Measurements from ENCODE around the gene CYFIP1.

Gene CYFIP1

DNA sequence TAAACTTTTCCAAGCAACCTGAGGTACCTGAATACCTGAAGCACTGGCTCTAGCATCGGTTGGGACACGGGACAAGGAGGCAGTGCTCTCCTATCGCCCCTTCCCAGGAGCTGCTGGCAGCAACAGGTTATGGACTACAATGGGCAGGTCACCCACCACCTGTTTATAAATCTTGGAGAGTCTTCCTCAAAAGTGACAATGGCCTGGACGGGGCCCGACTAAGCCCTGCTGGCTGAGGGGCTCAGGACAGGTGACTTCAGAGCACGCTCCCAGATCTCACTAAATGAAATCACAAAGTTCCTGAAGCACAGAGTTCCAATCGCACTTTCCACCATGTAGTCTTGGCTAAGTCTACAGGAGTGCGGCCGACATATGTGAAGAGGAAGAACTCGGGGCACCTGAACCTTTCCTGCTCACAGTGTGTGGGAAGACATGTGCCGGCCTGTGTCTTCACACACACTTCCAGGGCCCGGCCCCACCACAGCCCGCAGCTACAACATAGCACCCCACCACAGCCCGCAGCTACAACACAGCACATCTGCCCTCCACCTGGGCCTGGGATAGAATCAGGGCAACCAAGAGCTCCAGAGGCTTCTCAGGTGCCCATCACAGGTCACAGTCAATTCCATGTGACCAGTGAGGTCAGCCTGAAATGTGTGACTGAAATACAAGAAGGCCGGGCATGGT is 12.9 kb downstream of the CYFIP1 start:
- no peak for DNase-seq

DNA sequence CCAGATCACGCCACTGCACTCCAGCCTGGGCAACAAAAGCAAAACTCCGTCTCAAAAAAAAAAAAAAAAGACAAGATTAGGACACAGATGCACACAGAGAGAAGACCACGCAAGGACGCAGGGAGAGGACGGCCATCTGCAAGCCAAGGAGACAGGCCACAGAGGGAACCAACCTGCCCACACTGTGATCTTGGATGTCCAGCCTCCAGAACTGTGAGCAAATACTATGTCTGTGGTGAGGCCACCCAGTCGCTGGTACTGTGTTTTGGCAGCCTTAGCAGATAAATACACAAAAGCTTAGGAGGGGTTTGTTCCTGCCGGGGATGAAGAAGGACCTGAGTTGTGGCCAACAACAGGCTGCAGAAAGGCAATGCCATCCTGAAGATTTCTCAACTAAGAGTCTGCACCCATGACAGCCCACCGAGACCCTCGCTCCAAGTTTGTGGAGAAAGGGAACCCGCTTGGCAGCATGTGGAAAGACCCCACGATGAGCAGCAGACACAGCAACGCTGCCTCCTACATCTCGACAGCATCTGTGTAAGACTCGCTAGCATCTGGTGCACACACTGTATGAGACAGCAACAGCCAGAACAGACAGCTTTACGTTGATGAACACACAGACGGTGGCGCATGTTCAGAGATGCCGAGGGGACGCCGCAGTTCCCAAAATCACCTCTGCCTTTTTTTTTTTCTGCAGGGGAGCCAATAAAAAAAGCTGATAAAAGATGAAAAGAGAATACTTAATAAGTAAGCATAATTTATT is 13.7 kb downstream of the CYFIP1 start:
- DNase-seq: no peak

DNA sequence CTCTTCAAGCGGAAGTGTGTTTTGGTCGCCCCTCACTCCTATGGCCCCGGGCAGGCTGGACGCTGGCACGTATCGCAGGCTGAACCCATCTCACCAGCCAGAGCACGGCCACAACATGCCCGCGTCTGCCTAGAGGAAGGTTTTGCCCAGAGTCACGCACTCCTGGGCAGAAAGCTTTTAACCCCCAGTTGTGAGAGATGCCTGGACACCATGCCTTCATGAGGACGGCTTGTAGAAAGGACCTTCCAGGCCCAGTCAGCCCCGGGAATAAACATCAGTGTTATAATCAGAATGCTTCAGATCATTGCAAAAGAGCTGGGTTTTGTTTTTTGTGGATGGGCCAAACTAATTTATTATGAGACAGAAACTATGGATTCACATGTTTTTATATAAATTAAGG is 16.5 kb downstream of the CYFIP1 start:
- DNase-seq: no peak

DNA sequence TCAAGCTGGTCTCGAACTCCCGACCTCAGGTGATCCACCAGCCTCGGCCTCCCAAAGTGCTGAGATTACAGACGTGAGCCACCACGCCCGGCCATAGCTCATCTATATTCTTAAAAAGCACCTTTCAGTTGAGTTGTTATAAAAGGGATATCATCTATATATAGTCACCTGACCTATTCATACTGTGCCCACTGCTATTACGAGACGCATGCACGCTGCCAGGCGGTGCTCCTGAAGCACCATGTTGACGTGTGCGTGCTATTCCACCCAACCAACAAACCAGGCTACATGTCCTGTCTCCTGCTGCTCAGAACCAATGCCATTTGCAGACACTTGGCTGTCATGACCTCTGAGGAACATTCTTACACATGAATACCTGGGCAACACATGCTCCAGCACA is 17.6 kb downstream of the CYFIP1 start:
- DNase-seq: no peak

DNA sequence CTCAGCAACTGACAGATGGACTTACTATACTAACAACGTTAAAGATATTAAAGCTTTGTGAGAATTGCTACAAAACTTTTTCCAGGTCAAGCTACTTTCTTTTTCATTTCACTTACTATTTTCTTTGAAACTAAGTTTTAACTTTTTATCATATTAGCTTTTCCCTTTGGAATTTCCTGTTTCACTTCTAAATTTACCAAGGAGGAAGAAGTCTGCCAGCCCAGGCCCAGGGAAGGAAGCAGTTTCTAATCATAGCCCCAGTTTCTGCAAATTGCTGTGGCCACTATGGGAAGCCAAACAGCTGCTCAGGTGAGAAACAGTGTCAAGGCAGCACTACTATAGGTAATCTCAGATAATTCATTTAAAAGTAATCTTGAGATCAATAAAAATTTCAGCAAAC is 18.4 kb downstream of the CYFIP1 start:
- no peak for DNase-seq

DNA sequence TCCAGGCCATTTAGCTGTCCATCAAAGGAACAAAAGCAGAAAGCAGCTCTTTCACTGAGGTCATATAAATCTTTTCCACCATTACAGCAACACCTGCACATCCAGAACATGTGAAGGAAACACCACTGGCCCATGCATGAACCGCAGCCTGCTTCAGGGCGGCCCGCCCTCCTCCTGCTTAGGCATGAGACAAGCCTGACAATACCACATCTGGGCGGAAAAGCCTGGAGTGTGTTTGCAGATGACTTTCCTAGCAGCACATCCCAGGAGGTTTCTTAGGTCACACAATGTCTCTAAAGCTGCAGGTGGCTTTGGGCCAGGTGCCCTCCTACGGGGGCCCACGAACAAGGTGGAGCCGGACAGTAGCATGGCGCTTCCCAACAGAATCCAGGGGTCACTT is 19.6 kb downstream of the CYFIP1 start:
- no peak for DNase-seq

DNA sequence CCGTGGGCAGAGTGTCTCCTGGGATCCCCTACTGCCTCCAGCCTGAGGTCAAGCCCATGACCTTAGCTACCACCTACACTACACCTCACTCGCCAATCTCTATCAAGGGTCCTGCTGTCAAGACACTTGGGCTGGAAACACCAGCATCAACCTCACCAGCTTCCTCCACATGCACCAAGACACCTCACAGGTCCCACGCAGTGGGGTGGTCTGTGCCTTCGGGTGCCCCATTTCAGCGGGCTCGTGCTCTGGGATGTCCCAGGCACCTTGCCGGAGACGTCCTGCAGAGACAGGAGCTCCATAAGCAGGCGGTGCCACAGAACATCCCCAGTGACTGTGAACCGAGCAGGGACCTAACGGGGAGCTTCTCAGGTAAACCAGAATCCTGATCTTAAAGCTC is 20.0 kb downstream of the CYFIP1 start:
- no peak for DNase-seq

DNA sequence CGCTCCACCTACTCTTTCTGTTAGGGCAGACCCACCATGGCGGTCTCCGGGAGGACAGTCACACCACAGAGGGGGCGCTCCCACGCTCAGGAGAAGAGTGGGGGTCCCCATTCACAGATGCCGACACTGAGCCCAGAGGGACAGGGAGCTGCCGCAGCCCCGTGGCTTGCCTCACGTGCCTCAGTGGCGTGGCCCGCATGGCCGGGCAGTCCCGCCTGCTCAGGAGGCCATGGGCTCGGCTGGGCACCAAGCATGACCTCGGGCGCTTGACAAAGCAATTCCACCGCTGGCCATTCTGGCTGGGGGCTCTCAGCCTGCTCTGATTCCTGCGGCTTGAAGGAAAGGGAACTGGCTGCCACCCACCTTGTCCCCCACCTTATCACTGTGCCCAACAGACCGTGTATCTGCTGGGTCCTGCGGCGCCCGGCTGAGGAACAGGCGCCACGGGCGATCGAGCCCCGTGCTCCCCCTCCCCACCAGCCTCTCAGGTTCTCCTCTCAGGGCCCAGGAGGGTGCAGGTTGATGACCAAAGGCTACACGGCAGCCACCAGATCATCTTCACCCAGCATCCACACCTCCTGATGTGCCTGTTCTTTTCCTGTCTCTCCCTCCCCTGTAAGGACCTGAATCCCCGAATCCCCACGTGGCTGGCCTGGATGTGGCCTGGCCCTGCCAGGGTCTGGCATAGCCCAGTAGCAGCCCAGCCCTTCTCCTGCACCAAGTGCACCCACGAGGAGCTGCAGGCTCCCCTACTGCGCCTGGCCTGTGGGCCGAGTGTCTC is 20.7 kb downstream of the CYFIP1 start:
- no peak for DNase-seq

DNA sequence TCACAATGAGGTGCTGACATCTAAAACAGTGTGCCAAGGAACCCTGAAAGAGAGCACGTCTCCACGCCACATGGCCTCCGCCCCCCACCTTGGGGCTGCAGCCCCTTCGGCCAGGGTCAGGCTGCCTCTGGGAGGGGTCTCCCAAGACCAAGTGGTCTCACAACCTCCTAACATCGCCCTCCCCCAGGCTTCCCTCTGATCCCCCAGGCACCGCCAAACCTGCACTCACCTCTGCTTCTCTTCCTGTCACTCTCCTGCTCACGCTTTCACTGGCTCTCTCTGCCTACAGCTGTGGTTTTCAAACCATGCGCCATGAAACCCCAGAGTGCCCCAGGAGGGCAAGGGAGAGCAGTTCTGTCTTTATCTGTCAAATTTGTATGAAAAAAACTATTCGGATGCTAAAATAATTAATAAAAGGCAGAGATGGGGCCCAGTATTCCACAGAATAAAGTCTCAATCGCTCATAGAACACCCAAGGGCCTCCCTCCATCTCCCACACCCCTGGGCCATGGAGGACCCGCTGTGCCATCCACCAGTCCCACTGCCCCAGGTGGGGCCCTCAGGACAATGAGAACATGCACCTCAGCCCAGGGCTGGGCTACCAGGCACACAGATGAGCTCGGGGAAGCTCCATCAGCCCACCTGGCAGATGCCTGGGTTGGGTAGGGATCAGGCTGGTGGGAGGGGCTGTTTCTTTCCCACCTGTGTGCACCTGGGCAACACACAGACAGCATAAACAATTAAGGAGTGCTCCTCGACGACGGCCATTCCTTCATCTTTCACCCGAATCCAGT is 21.5 kb downstream of the CYFIP1 start:
- DNase-seq: no peak

DNA sequence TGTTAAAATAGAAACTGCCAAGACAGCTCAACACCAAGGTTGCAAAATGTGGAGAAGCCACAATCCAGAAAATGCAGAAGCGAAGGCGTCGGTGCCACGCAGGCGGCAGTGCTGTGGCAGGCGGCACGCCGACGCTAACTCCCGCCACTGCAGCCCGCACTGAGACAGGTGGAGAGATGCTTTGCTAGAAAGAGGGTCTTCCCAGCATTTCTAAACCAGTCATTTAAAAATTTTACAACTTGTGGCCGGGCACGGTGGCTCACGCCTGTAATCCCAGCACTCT is 23.2 kb downstream of the CYFIP1 start:
- no peak for DNase-seq

DNA sequence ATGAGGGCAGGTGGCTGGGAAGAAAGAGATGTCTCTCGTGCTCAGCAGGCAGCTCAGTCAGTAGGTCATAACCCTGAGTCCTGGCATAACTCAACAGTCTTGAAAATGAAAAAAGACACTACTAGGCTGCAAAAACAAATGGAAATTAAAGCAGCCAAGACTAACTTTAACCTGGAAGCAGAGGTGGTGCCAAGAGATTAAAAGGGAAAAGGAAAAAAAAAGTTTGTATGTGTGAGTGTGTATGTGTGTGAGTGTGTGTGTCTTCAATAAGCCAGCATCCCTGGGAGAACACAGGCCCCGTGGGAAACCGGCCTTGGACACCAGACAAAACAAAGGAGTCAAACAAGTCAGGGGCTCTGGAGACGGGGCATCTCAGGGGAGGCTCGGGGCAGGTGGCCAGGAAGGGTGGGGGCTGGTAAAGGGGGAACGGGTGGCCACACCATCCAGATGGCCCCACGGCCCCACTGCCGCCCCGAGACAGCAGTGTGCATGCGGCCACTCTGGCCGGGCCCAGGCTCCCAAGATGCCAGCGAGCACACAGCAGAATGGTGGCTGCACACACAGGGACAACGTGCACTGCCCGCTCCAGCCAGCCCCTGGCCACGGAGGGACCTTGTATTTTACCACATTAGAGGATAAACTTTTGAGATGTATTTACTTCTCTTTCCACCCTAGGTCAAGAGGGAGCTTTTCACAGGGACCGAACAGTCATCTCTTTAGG is 23.8 kb downstream of the CYFIP1 start:
- no peak for DNase-seq

DNA sequence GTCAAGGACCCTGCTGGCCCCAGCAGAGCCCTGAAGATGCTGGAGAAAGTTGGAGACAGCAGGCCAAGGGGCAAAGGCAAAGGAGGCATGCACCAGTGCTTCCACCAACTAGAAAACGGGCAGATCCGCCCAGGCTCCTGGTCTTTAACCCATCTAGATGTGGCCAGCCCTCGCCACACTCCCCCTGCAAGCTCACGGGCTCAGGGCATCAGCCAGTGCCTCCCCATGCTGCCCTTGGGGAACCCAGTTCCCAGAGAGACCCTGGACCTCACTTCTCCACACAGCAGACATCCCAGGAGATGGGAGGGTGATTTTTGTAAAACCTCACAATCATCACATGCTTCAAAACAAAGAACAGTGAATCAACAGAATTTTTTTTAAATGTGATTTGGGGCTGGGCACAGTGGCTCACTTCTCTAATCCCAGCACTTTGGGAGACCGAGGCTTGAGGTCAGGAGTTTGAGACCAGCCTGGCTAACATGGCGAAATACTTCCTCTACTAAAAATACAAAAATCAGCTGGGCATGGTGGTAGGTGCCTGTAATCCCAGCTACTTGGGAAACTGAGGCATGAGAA is 24.5 kb downstream of the CYFIP1 start:
- no peak for DNase-seq

DNA sequence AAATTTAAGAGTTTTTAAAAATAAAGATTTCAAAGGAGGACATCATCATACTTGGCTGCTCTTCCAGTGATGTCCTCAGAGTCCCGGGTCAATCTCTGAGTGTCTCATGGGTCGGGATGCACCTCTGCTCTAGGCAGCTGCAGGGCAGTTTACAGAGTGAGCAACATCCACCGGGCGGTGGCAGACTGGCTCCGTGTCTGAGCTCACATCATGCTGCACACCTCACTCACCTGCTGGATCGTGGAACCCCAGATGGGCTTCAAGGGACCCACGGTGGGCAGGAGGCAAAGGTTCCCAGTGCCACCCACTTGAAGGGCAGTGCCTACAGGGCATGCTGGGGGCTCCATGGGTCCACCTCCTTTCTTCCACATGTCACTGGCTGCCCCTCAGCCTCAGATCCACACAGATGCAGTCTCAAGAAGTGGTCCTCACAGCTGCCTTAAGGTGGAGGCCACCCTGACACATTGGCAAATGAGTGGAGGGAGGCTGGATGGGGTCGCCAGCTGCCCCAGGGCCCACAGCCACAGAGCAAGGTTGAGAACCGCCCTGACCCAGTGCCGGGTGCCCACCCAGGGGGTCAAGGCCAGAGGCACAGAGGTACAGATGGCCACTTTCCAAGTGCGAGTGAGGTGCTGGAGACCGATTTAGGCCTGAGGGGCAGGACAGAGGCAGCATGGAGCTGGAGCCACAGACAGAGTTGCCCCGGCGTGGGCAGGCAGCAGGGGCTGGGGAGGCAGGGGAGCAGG is 25.2 kb downstream of the CYFIP1 start:
- no peak for DNase-seq

DNA sequence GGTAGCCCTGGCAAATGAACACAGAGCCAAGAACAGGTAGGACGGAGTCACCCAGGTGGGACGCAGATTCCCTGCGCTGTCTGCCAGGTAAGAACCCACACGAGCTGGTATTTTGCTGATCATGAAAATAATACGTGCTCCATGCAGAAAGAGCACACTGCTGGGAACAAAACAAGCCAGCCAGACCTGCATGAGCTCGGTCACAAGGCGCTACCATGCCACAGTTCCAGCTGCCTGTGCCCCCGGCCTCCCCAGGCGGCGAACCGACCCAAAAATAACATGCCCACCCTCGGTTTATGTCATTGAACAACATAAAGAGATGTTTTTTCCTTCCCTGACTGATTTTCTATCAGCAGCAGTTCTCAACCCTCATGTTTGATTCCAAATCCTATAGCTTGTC is 25.8 kb downstream of the CYFIP1 start:
- no peak for DNase-seq

DNA sequence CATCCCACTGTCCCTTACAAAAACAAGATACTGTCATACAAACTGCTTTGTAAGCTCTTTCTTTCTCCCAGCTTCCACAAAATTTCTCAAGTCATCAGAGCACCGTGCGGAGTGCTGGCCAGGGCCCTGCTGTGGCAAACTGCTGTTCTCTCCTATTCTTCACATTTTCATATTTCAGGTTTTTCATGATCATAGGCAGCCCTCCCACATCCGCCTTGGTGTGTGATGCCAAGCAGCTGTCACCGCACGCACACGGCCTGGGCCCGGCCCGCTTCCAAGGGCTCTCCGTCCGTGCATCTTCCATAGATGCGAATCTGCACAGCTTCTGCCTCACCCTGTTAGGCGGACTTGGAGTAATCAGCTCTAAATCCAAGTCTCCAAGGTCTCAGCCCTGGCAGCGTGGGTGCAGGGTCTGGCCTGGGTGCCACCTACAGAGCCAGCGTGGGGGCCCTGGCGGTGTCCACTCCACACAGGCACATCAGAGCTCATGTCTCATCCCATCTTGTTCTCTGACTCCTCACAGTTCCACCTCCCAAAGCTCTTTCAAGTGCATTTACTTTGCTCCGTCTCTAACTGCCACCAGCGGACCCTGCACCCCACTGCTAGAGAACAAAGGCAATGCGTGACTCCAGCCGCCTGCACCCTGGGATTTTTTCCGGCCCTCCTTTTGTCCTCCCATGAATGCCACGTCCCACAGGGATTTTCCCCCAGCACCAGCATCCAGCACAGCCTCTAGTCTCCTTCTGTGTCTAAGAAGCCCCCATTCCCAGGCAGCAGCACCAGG is 27.2 kb downstream of the CYFIP1 start:
- no peak for DNase-seq

DNA sequence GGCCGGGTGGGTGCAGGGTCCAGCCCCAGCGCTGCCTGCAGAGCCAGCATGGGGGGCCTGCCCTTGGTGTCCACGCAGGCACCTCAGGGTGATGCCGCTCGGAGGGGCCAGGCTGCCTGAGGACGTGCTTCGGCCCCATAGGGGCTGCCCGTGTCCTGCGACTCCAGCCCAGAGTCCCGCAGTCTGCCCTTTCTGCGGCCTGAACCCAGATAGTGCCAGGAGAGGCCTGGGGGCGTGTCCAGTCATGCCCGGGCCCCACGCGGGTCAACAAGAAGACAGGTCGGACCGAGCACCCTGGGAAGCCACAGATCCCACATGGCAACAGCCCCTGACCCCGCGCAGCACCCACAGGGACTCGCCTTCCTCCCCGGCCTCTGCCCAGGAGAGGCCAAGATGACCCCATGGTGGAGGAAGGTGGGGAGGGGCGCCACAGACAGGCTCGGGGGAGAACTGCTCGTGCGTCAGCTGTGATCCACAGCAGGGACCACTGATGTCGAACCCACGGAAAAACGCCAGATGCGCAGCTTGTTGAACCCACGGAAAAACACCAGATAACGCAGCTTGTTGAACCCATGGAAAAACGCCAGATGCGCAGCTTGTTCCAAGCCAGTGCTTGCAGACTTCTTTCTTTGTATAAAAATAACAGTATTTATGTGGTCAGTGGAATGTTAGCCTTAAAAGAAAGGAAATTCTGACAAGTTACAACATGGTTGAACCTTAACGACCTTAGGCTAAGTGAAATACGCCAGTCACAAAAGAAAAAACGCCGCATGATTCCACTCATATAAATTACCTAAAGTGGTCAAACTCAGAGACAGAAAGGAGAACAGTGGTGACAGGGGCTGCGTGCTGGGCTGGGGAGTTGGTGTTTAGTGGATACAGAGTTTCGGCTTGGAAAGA is 28.5 kb downstream of the CYFIP1 start:
- no peak for DNase-seq

DNA sequence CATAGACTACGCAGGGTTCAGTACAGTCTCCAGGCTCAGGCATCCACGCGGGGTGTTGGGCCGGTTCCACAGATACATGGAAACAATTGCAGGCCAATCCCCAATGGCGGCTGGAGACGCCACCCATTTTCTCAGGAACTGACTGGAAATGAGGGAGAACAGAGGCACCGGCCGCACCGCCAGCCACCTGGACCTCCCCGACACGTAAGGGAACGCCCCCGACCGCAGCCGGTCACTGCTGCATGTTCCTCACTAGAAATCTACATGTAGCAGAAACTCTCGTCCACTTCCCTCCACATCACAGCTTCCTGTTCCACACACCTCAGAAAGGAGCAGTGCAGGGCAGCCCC is 29.2 kb downstream of the CYFIP1 start:
- DNase-seq: no peak

DNA sequence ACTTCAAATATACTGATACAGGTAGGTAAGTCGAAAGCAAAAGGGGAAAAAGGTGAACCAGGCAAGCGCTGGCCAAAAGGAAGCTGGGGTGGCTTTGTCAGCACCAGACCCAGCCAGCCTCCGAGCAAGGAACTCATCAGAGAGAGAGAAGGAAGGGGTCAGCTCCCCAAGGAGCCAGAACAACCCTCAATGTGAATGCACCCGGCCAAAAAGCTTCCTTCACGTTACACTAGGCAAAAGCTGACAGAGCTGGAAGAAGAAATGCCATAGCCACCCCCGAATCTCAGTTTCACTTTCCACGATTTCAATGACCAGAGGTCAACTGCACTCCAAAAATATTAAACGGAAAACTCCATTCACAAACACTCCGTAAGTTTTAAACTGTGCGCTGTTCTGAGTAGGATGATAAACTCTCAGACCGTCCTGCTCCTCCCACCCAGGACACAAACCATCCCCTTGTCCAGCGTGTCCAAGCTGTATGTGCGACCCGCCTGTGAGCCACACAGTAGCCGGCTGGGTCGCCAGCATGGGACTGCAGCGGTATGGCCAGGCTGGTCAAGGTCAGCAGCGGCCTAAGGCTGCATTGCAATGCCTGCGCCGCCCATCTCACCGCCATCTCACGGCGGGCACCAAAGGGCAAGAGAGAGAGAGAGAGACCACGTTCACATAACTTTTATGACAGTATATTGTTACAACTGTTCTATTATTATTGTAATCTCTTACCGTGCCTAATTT is 29.7 kb downstream of the CYFIP1 start:
- DNase-seq: no peak

DNA sequence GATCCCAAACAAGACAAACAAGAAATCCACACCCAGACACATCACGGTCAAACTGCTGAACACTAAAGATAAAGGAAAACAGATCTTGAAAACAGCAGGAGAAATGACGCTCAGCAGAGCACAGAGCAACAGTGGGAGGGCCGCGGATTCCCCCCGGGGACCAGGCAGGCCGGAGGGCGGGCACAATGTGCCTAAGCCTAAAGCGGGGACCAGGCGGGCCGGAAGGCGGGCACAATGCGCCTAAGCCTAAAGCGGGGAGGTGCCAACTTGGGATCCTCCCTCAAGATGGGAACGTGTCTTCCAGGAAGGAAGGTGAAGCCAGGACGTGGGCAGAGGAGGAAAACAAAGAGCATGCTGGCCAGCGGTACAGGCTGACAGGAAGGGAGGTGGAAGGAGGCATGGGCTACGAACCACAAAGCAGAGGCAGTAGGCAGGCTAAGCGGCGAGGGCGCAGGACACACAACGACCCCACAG is 31.1 kb downstream of the CYFIP1 start:
- no peak for DNase-seq
